WTC11 (cell line): ENCODE measurements around the gene CYCS. TPM values are rescaled to one million over a fixed set of nuclear protein-coding genes. Genes with fewer than 3 reads are reported as not detected.
"Not testable (repeated sequence)": the region's sequence is repeated elsewhere in the genome, so short reads cannot be mapped to it uniquely, and the experiment has no call there.

ENCODE experiments used
- ATAC-seq: fragments of 200-7000 bp; cut with Tn5 transposase; 2 replicates; pipeline ENCODE4 v1.10.0; 2021; ENCODE audit warnings: mild to moderate bottlenecking, moderate library complexity
- CTCF ChIA-PET: fragments of 300-600 bp; sonication (Branson Sonifier 250); formaldehyde crosslinking; loops from one replicate; lab custom pipeline; 2021; ENCODE audit warnings: antibody characterized with exemption; lab: Charles Lee
- POLR2A ChIA-PET: fragments of 350-600 bp; sonication (Branson Sonifier 250); formaldehyde crosslinking; loops from one replicate; lab custom pipeline; 2021; ENCODE audit warnings: antibody characterized with exemption; lab: Charles Lee
- DNase-seq: peaks from one replicate; pipeline ENCODE4 v3.0.0; 2021; ENCODE audit warnings: low spot score
- H3K27ac Mint-ChIP-seq: 2 replicates; pipeline ENCODE4 v1.8.0; 2021; ENCODE audit warnings: mixed read lengths
- H3K27me3 Mint-ChIP-seq: 2 replicates; pipeline ENCODE4 v1.8.0; 2021; ENCODE audit warnings: low read depth, mild to moderate bottlenecking, moderate library complexity, mixed read lengths
- H3K36me3 Mint-ChIP-seq: 2 replicates; pipeline ENCODE4 v1.8.0; 2021; ENCODE audit warnings: mixed read lengths
- H3K4me1 Mint-ChIP-seq: 2 replicates; pipeline ENCODE4 v1.8.0; 2022; ENCODE audit warnings: mixed read lengths
- H3K4me3 Mint-ChIP-seq: 2 replicates; pipeline ENCODE4 v1.8.0; 2021; ENCODE audit warnings: mild to moderate bottlenecking, moderate library complexity, mixed read lengths
- H3K9me3 Mint-ChIP-seq: 2 replicates; pipeline ENCODE4 v1.8.0; 2021; ENCODE audit warnings: mixed read lengths
- ATF1 ChIP-seq: sonication (generic); formaldehyde crosslinking; IDR thresholded peaks from 2 replicates; pipeline ENCODE4 v1.8.1; 2023; ENCODE audit warnings: mild to moderate bottlenecking, moderate library complexity, missing genetic modification reagents
- ATF3 ChIP-seq: sonication (generic); formaldehyde crosslinking; conservative IDR thresholded peaks from 2 replicates; pipeline ENCODE4 v1.8.1; 2022; ENCODE audit warnings: mild to moderate bottlenecking, missing genetic modification reagents
- ELF4 ChIP-seq: sonication (generic); formaldehyde crosslinking; IDR thresholded peaks from 2 replicates; pipeline ENCODE4 v1.8.1; 2022; ENCODE audit warnings: low read depth, mild to moderate bottlenecking, moderate library complexity, missing genetic modification reagents
- NR2C2 ChIP-seq: sonication (generic); formaldehyde crosslinking; IDR thresholded peaks from 2 replicates; pipeline ENCODE4 v1.8.0; 2022; ENCODE audit warnings: mild to moderate bottlenecking, missing genetic modification reagents
- TEAD1 ChIP-seq: sonication (generic); formaldehyde crosslinking; IDR thresholded peaks from 2 replicates; pipeline ENCODE4 v1.8.0; 2022; ENCODE audit warnings: mild to moderate bottlenecking, missing genetic modification reagents
- ZNF317 ChIP-seq: sonication (generic); formaldehyde crosslinking; IDR thresholded peaks from 2 replicates; pipeline ENCODE4 v1.8.1; 2023; ENCODE audit warnings: low read depth, mild to moderate bottlenecking, moderate library complexity, missing genetic modification reagents, borderline replicate concordance
- total RNA-seq: library from RNA; stranded (reverse); gene quantifications from 3 replicates; pipeline ENCODE4 v1.2.3, GENCODE V29; 2021
- TF ChIP-seq, protein P1 (sequence below): fragments of 200-600 bp; IDR thresholded peaks from 2 replicates; pipeline ENCODE4 v1.8.0; 2022; ENCODE audit warnings: antibody characterized with exemption
- TF ChIP-seq, protein P2 (sequence below): fragments of 250-450 bp; sonication (Bioruptor Pico); IDR thresholded peaks from 2 replicates; pipeline ENCODE4 v2.1.2; 2022; ENCODE audit warnings: mild to moderate bottlenecking, moderate library complexity
- TF ChIP-seq, protein P3 (sequence below): sonication (generic); formaldehyde crosslinking; IDR thresholded peaks from 2 replicates; pipeline ENCODE4 v1.8.1; 2023; ENCODE audit warnings: mild to moderate bottlenecking, missing genetic modification reagents
- TF ChIP-seq, protein P4 (sequence below): sonication (generic); formaldehyde crosslinking; IDR thresholded peaks from 2 replicates; pipeline ENCODE4 v1.8.0; 2022; ENCODE audit warnings: missing genetic modification reagents
- TF ChIP-seq, protein P5 (sequence below): sonication (generic); formaldehyde crosslinking; IDR thresholded peaks from 2 replicates; pipeline ENCODE4 v1.8.1; 2022; ENCODE audit warnings: missing genetic modification reagents, borderline replicate concordance
- TF ChIP-seq, protein P6 (sequence below): fragments of 250-450 bp; sonication (Bioruptor Pico); IDR thresholded peaks from 2 replicates; pipeline ENCODE4 v1.9.0; 2021; ENCODE audit warnings: mild to moderate bottlenecking
- TF ChIP-seq, protein P7 (sequence below): sonication (generic); formaldehyde crosslinking; IDR thresholded peaks from 2 replicates; pipeline ENCODE4 v1.8.0; 2022; ENCODE audit warnings: mild to moderate bottlenecking, missing genetic modification reagents

Gene CYCS
- total RNA-seq, 1 experiment from 2014 or later, result 249 TPM

DNA sequence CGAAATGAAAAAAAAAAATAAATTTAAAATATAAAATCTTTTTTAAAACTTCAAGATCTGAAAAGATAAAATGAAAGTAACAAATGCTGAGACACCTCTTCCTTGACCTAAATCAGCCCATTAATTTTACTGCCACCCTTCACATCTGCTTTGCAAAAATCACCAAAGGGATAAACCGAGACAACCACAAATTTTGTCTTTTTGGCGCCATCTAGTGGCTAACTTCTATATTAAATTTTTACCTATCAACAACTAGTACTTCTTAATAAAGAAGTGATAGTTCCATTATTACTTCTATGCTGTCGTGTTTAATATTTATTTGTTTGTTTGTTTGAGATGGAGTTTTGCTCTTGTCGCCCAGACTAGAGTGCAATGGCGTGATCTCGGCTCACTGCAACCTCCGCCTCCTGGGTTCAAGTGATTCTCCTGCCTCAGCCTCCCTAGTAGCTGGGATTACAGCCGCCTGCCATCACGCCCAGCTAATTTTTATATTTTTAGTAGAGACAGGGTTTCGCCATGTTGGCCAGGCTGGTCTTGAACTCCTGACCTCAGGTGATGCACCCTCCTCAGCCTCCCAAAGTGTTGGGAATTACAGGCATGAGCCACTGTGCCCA, 35.0 kb upstream of the CYCS start:
- POLR2A ChIA-PET, result not testable (repeated sequence)
- TF ChIP-seq, protein P1, sequence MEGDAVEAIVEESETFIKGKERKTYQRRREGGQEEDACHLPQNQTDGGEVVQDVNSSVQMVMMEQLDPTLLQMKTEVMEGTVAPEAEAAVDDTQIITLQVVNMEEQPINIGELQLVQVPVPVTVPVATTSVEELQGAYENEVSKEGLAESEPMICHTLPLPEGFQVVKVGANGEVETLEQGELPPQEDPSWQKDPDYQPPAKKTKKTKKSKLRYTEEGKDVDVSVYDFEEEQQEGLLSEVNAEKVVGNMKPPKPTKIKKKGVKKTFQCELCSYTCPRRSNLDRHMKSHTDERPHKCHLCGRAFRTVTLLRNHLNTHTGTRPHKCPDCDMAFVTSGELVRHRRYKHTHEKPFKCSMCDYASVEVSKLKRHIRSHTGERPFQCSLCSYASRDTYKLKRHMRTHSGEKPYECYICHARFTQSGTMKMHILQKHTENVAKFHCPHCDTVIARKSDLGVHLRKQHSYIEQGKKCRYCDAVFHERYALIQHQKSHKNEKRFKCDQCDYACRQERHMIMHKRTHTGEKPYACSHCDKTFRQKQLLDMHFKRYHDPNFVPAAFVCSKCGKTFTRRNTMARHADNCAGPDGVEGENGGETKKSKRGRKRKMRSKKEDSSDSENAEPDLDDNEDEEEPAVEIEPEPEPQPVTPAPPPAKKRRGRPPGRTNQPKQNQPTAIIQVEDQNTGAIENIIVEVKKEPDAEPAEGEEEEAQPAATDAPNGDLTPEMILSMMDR, result peak; percentile 60
- TF ChIP-seq, all 79 proteins: peak for 1; not testable (repeated sequence) for 78
- not testable (repeated sequence) for H3K27me3 Mint-ChIP-seq, H3K9me3 Mint-ChIP-seq, H3K4me3 Mint-ChIP-seq, H3K36me3 Mint-ChIP-seq, DNase-seq, H3K4me1 Mint-ChIP-seq, ATAC-seq, H3K27ac Mint-ChIP-seq
- CTCF ChIA-PET, result interaction anchor here (0.8 to 1.3 kb wide), 7 partner anchors 9 to 347 kb away, joined by 3 to 5 read pairs (median 3); a partner anchor contains a TSS

- POLR2A ChIA-PET, result no interaction called here
Observed at GRCh38 chr7:25158966-25159365, 33.9 kb upstream of the CYCS start.

DNA sequence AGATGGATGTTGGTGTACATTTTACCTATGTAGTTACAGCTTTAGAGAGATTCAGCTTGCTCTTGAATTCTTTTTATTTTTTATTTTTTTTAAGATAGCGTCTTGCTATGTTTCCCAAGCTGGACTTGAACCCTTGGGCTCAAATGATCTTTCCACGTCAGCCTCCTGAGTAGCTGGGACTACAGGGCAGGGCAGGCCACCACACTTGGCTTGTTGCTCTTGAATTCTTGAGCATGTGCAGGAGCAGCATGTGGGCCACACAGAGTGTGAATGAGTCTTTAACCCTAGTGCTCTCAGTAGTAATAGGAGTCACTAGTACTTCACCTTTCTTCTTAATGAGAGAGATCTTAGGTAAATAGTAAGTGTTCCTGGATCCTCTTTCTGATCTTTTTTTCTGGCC, 26.7 kb upstream of the CYCS start:
- Mint-ChIP-seq H3K36me3 (no peaks in the 10 kb centered on the region), H3K27ac (no peak overlapping the region), H3K27me3 (no peaks in the 10 kb centered on the region), H3K4me3 (no peak overlapping the region), H3K9me3 (no peaks in the 10 kb centered on the region), H3K4me1 (peaks cover 18% of the 10 kb centered on the region)
- CTCF ChIA-PET, result interaction anchor here (1.0 to 1.4 kb wide), 2 partner anchors 9 to 29 kb away, joined by 3 to 4 read pairs; a partner anchor contains a TSS
- POLR2A ChIA-PET, result no interaction called here
- DNase-seq (no peak), ATAC-seq (no peak)
- TF ChIP-seq ZNF317 (CRISPR knock-in tag), result no peak
- TF ChIP-seq, protein P2, sequence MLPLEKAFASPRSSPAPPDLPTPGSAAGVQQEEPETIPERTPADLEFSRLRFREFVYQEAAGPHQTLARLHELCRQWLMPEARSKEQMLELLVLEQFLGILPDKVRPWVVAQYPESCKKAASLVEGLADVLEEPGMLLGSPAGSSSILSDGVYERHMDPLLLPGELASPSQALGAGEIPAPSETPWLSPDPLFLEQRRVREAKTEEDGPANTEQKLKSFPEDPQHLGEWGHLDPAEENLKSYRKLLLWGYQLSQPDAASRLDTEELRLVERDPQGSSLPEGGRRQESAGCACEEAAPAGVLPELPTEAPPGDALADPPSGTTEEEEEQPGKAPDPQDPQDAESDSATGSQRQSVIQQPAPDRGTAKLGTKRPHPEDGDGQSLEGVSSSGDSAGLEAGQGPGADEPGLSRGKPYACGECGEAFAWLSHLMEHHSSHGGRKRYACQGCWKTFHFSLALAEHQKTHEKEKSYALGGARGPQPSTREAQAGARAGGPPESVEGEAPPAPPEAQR (CRISPR knock-in tag), result no peak
- no peak for TF ChIP-seq ATF3 (CRISPR knock-in tag)
- TF ChIP-seq TEAD1 (CRISPR knock-in tag), result no peak
- TF ChIP-seq, protein P3, sequence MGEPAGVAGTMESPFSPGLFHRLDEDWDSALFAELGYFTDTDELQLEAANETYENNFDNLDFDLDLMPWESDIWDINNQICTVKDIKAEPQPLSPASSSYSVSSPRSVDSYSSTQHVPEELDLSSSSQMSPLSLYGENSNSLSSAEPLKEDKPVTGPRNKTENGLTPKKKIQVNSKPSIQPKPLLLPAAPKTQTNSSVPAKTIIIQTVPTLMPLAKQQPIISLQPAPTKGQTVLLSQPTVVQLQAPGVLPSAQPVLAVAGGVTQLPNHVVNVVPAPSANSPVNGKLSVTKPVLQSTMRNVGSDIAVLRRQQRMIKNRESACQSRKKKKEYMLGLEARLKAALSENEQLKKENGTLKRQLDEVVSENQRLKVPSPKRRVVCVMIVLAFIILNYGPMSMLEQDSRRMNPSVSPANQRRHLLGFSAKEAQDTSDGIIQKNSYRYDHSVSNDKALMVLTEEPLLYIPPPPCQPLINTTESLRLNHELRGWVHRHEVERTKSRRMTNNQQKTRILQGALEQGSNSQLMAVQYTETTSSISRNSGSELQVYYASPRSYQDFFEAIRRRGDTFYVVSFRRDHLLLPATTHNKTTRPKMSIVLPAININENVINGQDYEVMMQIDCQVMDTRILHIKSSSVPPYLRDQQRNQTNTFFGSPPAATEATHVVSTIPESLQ, result no peak
- TF ChIP-seq ELF4, result no peak
- TF ChIP-seq, protein P4, sequence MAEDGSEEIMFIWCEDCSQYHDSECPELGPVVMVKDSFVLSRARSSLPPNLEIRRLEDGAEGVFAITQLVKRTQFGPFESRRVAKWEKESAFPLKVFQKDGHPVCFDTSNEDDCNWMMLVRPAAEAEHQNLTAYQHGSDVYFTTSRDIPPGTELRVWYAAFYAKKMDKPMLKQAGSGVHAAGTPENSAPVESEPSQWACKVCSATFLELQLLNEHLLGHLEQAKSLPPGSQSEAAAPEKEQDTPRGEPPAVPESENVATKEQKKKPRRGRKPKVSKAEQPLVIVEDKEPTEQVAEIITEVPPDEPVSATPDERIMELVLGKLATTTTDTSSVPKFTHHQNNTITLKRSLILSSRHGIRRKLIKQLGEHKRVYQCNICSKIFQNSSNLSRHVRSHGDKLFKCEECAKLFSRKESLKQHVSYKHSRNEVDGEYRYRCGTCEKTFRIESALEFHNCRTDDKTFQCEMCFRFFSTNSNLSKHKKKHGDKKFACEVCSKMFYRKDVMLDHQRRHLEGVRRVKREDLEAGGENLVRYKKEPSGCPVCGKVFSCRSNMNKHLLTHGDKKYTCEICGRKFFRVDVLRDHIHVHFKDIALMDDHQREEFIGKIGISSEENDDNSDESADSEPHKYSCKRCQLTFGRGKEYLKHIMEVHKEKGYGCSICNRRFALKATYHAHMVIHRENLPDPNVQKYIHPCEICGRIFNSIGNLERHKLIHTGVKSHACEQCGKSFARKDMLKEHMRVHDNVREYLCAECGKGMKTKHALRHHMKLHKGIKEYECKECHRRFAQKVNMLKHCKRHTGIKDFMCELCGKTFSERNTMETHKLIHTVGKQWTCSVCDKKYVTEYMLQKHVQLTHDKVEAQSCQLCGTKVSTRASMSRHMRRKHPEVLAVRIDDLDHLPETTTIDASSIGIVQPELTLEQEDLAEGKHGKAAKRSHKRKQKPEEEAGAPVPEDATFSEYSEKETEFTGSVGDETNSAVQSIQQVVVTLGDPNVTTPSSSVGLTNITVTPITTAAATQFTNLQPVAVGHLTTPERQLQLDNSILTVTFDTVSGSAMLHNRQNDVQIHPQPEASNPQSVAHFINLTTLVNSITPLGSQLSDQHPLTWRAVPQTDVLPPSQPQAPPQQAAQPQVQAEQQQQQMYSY (CRISPR knock-in tag), result no peak
- TF ChIP-seq NR2C2 (CRISPR knock-in tag), result no peak
- no peak for TF ChIP-seq ATF1 (CRISPR knock-in tag)
- TF ChIP-seq, protein P5, sequence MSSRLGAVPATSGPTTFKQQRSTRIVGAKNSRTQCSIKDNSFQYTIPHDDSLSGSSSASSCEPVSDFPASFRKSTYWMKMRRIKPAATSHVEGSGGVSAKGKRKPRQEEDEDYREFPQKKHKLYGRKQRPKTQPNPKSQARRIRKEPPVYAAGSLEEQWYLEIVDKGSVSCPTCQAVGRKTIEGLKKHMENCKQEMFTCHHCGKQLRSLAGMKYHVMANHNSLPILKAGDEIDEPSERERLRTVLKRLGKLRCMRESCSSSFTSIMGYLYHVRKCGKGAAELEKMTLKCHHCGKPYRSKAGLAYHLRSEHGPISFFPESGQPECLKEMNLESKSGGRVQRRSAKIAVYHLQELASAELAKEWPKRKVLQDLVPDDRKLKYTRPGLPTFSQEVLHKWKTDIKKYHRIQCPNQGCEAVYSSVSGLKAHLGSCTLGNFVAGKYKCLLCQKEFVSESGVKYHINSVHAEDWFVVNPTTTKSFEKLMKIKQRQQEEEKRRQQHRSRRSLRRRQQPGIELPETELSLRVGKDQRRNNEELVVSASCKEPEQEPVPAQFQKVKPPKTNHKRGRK (CRISPR knock-in tag), result no peak

More at GRCh38 chr7:25158966-25159365, 33.9 kb upstream of the CYCS start:
- H3K27ac Mint-ChIP-seq, result no peak overlapping the region
- H3K4me1 Mint-ChIP-seq, result no peaks in the 10 kb centered on the region
- DNase-seq (no peak), ATAC-seq (no peak)
- no peaks in the 10 kb centered on the region for H3K9me3 Mint-ChIP-seq
- H3K36me3 Mint-ChIP-seq, result no peaks in the 10 kb centered on the region
- H3K27me3 Mint-ChIP-seq, result no peaks in the 10 kb centered on the region
- H3K4me3 Mint-ChIP-seq, result no peak overlapping the region
- TF ChIP-seq, protein P6, sequence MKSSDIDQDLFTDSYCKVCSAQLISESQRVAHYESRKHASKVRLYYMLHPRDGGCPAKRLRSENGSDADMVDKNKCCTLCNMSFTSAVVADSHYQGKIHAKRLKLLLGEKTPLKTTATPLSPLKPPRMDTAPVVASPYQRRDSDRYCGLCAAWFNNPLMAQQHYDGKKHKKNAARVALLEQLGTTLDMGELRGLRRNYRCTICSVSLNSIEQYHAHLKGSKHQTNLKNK (CRISPR knock-in tag), result no peak
- TF ChIP-seq, protein P7, sequence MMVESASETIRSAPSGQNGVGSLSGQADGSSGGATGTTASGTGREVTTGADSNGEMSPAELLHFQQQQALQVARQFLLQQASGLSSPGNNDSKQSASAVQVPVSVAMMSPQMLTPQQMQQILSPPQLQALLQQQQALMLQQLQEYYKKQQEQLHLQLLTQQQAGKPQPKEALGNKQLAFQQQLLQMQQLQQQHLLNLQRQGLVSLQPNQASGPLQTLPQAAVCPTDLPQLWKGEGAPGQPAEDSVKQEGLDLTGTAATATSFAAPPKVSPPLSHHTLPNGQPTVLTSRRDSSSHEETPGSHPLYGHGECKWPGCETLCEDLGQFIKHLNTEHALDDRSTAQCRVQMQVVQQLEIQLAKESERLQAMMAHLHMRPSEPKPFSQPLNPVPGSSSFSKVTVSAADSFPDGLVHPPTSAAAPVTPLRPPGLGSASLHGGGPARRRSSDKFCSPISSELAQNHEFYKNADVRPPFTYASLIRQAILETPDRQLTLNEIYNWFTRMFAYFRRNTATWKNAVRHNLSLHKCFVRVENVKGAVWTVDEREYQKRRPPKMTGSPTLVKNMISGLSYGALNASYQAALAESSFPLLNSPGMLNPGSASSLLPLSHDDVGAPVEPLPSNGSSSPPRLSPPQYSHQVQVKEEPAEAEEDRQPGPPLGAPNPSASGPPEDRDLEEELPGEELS (CRISPR knock-in tag), result no peak
- CTCF ChIA-PET, result no interaction called here
